ENCODE measurements around the gene STARD10.

The STARD10 gene

DNA sequence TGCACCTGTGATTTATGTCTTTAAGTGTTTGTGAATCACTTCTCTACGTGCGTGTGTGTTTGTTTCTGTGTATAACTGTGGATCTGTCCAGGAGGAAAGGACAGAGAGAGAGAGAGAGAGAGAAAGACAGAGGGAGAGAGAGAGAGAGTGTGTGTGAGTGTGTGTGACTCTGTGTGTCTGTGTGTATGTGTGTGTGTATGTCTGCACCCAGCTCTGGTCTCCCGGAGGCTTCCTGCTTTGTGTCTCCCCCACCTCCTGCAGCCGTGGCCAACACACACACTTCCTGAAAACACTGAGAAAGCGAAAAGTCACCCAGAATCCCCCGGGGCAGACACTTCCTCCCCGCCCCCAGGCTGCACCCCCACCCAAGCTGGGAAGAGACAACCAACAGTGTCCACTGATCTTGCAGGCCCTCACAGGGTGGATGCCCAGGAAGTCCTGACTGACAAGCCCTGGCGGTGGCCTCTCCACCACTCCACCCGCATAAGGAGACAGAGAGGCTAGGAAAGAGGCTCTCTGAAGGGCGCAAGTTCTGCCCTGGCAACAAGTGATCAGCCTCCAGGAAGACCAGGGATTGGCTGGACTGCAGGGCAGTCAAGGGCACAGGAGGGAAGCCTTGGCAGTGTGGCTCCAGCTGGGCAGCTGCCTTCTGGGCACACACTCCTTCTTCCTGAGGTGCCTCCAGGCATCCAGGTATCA, 71.6 kb downstream of the STARD10 start:
- in situ Hi-C loops (cut with MboI; ENCODE audit: low pct_unique_long_range_greater_than_20kb, low sequenced_read_pairs) = no loop called here
- DNase-seq = peak; percentile 96

DNA sequence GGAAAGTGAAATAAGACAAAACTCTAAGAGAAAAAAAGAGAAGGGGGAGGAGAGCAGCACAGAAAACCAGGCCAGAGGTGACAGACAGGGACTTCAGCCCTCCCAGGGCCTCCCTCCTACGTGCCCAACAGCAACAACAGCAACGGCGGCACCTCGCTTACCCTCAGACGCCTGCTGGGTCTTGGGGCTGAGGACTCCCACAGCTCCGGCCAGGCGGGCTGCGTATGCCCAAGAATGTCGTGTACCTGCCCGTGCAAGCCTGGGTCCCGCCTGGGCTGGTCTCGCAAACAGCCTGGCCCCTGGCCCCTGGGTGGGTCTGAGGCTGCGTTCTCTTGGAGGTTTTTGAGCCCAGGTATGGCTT, 72.2 kb downstream of the STARD10 start:
- in situ Hi-C loops (cut with MboI; ENCODE audit: low pct_unique_long_range_greater_than_20kb, low sequenced_read_pairs) = no loop called here
- no peak for DNase-seq

DNA sequence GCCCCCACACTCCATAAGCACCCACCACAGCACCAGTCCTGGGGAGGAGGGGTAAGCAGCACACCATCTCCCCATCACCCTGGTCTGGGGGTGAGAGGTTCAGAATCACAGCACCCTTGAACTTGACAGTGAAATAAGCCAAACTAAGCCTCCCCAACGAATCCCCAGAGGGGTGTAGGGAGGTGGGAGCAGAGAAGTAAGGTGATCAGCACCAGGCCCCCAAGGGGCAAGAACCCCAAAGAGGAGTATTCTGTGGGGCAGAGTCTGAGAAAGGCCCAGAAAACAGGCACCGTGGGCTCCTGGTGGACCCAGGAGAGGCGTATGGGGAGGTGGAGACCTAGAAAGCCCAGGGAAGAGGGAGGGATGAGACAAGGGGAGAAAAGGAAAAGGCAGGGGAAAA, 72.6 kb downstream of the STARD10 start:
- in situ Hi-C loops (cut with MboI; ENCODE audit: low pct_unique_long_range_greater_than_20kb, low sequenced_read_pairs) = no loop called here
- DNase-seq = no peak

DNA sequence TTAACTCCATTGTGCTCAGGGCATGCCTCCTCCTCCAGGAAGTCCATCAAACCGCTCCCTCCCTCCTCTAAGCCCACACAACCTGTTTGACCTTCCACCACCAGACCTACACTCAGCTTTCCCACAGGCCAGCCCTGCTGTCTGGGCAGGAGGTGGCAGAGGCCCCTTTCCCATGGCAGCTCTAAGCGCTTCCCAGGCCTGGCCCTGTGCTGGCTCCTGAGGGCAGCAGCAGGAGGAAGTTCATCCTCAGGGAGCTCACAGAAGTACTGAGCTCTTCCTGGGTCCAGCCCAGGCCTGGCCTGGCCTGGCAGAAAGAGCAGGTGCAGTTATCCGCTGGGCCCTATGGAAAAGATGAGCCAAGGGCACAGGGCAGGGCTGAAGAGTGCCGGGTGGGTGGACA, 73.1 kb downstream of the STARD10 start:
- DNase-seq = no peak
- in situ Hi-C loops (cut with MboI; ENCODE audit: low pct_unique_long_range_greater_than_20kb, low sequenced_read_pairs) = no loop called here

DNA sequence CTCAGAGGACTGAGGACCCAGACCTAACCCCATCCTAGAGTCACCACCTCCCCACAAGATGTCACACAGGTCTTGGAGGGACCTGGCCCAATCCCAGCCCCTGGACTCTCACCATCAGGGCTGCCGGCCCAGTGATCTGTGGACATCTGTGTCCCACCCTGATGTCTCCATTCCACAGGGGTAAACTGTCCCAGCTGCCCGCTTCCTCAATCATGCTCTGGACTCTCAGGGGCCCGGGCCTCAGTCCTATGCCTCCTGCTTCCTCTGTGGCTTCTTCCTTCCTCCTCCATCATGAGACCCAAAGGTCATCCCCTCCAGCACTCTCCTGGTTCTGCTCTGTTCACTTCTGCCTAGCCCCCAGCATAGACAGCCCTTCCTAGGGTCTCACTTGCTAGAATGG, 73.8 kb downstream of the STARD10 start:
- in situ Hi-C loops (cut with MboI; ENCODE audit: low pct_unique_long_range_greater_than_20kb, low sequenced_read_pairs) = no loop called here

DNA sequence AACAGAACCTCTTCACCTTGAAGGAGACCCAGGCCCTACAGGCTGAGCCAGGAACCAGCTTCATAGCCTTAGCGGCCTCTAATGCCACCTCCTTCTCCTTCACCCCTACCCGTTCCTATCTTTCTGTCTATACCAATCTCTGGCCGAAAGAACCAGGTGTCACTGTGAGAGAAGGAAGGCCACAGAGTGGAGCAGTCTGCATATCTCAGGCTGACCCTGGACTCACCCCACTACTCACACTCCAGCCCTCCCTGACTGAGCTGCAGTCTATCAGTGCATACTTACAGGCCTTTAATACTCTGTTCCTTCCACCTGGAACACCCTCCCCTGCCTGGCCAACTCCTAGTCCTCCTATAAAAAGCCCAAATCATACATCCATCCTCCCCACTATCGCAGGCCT, 74.3 kb downstream of the STARD10 start:
- in situ Hi-C loops (cut with MboI; ENCODE audit: low pct_unique_long_range_greater_than_20kb, low sequenced_read_pairs) = no loop called here

More for the DNA sequence above, 73.8 kb downstream of the STARD10 start:
- peak; percentile 30 for DNase-seq

DNA sequence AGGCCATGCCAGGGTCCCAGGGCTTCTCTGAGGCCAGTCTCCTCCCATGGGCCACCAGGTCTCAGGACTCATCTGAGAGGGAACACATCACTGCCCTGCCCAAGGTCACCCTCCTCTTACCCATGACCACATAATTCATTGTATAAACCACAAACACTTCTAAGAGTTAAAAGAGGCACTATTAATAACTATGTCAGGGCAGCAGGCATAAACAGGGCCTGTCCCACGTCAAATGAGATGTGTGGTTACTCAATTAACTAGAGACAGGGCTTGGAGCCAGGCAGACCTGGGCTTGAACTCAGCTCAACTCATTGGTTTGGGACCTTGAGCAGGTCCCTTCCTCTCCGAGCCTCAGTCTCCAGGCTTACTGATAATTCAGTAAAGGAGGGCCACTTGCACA, 74.7 kb downstream of the STARD10 start:
- peak; percentile 31 for DNase-seq
- in situ Hi-C loops (cut with MboI; ENCODE audit: low pct_unique_long_range_greater_than_20kb, low sequenced_read_pairs) = no loop called here

More for the DNA sequence above, 74.3 kb downstream of the STARD10 start:
- no peak for DNase-seq

DNA sequence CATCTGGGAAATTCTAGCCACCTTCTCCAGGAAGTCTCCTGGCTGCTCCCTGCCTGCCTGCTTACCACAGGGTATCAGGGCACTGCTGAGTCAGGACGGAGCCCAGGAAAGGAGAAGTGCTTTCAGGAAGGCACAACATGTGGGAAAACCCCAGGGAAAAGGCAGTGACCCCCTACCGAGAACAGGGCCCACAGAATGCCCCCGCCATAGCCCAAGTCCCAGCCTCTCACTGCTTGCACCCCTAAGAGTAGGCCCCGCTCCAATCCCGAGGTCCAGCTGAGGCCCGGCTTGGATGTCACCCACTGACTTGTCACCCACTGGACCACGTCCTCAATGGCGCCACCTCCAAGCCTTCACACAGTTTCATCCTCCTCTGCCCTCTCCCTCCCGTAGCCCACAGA, 75.7 kb downstream of the STARD10 start:
- no peak for DNase-seq
- in situ Hi-C loops (cut with MboI; ENCODE audit: low pct_unique_long_range_greater_than_20kb, low sequenced_read_pairs) = no loop called here

DNA sequence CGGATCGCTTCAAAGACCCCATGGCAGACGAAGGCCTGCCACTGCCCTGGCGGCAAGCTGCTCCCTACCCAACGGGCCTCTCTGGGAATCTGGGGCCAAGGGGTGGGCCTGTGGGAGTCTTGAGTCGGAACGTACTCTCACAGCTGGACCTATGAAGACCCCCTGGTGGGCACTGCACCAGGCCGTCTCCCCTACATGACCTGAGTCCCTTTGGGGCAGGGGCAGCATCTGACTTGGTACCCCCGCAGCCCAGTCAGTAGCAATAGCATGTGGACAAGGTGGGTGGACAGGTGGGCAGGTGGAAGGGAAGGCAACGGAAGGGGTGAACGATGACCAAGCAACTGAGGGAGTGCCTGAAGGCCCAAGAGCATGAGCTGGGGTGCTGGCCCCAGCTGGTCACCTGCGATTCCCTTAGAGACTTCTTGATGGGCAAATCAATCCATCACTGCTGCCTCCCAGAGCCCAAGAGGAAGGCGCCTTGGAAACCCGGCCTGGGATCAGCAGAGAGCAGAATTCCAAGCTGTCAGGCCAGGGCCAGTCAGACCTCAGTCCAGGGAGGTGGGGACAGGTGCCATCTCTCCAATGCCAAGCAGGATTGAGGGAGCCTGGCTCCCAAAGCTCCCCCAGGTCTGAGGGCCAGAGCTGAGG, 76.9 kb downstream of the STARD10 start:
- no peak for DNase-seq
- in situ Hi-C loops (cut with MboI; ENCODE audit: low pct_unique_long_range_greater_than_20kb, low sequenced_read_pairs) = no loop called here

DNA sequence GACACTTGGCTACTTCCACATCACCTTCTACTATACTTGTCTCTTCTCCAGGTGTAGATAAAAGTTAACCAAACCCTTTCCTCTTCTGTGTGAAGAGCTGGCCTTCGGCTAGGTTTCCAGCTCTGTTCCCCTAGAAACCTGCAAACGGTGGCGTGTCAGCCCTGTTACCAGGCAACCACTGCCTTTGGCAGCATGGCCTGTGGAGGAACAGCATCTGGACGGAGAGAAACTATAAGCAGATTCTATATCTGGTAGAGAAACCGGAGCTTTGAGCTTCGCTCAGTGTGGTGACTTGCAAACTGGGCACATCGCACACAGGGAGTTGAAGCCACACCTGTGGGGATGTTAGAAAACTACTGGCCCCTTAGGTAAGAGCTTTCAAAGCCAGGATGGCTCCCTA, 77.6 kb downstream of the STARD10 start:
- no peak for DNase-seq
- in situ Hi-C loops (cut with MboI; ENCODE audit: low pct_unique_long_range_greater_than_20kb, low sequenced_read_pairs) = no loop called here

DNA sequence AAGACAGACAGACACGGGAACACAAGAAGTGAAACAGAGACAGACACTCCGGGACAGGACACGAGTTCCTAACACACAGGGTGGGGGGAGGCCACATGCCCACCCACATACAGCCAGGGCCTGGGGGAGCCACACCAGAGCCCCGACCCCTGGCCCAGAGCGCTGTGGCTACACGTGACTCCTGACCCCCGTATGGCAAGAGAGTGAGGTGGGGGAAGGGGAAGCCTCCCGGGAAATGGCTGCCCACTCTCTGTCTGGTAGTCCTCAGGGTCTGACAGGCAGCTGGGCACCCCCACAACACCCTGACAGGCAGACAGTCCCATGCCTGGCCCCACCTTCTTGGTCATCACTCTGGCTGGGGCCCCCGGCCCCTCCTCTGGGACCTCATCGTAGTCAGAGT, 81.0 kb downstream of the STARD10 start:
- in situ Hi-C loops (cut with MboI; ENCODE audit: low pct_unique_long_range_greater_than_20kb, low sequenced_read_pairs) = no loop called here
- DNase-seq = no peak

DNA sequence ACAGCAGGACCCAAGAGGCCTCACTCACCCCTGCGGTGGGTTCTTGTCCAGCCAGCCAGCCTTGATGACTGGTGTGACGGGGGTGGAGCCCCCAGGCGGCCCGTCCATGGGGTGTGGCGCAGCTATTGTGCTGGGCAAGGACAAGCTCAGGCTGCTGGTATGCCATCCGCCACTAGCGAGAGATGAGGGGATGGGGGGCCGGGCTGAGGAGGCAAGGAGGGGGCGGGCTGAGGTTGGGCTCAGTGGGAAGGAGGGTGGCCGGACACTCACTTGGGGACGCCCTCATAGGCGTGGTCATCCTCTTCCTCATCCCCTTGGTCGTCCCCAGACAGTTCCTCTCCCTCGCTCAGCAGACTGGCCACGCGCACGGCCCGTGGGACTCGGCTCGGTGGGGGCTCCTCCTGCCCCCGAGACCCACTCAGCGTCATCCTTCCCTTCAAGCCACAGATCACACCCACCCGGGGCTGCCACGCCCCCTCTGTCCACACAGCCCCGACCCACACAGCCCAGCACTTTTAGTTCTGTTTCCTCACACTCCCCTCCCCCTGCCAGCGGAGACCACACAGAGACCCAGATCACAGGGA, 81.6 kb downstream of the STARD10 start:
- in situ Hi-C loops (cut with MboI; ENCODE audit: low pct_unique_long_range_greater_than_20kb, low sequenced_read_pairs) = no loop called here
- DNase-seq = no peak

DNA sequence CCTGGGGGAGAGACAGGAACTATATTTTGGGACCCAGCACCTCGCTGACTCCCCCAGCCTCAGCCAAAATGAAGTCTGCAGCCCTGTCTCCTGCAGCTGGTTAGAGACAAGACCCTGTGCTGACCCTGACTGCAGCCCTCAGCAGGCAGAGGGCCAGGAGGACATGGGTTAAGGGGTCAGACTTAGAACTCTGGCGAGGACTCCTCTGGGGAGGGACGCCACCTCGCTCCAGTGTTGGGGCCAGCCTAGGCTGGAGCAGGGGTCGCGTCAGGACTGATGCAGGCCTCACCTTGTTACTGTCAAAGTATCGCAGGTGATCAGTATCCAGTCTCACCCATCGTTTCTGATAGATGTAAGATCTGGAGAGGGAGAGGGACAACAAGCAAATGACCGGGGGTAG, 82.7 kb downstream of the STARD10 start:
- in situ Hi-C loops (cut with MboI; ENCODE audit: low pct_unique_long_range_greater_than_20kb, low sequenced_read_pairs) = no loop called here

DNA sequence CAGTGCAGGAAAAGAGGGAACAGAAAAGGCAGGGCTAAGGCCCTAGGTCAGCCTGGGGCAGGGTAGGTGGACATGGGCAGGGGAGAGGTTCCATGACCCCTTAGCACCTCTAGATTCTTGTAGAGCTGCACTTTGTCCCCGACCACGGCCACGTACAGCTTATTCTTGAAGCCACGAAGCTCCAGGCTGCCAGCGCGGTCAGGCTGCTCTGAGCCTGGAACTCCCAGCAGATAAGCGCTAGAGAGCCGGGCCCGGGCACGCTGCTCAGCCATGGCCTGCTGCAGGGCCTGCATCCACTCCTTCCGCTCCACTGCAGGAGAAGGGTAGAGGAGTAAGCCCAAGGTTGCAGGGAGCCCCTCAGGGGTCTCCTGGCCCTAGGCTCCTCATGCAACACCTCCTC, 83.6 kb downstream of the STARD10 start:
- DNase-seq = no peak
- in situ Hi-C loops (cut with MboI; ENCODE audit: low pct_unique_long_range_greater_than_20kb, low sequenced_read_pairs) = no loop called here

More for the DNA sequence above, 82.7 kb downstream of the STARD10 start:
- no peak for DNase-seq

DNA sequence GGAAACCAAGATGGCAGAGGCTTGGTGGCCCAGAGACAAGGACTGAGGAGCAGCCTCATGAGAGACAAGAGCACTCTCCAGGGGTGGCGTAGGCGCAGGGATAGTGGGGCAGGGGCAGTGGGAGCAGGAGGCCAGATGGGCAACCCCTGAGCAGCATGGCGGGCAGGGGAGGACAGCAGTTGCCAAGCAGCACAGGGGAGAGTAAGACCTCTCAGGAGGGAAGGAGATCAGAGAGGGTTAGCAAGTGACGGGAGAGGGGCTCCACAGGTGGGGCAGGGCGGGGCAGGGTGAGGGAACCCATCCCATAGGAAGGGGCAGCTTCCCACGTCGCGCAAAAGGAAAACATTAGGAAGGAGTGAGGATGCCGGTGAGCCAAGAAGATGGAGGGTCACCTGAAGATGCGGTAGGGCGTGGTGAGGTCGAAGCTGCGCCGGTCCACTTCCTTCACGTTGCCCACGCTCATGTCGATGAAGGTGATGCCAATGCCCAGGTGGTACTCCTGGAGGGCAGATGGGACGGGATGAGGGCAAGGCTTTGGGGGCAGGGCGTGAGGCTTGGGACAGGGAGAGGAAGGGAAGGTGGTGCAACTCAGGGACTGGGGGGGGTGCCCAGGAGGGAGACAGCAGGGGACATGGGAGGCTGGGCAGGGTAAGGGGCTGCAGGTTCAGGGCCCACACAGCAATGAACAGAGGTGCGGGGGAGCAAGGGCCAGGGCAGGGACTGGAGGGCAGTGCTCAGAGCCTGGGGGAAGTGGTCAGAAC, 84.2 kb downstream of the STARD10 start:
- DNase-seq = no peak
- in situ Hi-C loops (cut with MboI; ENCODE audit: low pct_unique_long_range_greater_than_20kb, low sequenced_read_pairs) = no loop called here

DNA sequence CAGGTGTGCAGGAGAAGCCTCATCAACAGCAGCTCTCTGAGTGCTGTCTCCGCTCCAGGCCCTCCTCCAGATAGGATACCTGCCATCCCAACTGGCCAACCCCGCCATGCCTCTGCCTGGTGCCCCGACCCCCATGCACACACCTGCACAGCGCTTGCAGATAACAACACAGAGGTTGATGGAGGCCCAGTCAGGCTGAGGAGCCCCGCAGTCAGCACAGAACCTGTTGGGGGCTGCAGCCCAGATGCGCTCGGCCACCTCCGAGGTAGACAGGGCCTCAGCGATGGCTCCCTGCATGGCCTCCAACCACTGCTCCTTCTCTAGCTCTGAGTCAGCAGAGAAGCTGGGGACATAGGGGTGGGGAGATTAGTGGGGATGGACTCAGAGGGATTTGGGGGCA, 86.8 kb downstream of the STARD10 start:
- no peak for DNase-seq
- in situ Hi-C loops (cut with MboI; ENCODE audit: low pct_unique_long_range_greater_than_20kb, low sequenced_read_pairs) = no loop called here

DNA sequence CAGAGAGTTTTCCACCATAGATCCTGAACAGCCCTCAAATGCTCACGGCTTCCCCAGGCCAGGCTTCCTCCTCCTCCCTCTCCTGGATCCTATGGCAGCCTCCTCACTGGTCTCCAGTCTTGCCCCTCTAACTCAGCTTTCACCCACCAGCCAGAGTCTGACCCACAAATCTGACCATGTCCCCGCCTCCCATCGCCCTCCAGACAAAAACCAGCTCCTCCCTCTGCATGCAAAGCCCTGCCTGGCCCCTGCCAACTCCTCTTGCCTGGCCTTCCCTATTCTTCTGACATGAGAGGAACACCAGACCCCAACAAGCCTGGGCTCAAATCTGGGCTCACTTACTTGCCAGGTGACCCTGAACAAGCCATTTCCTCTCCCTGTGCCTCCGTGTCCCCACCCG, 87.3 kb downstream of the STARD10 start:
- no peak for DNase-seq
- in situ Hi-C loops (cut with MboI; ENCODE audit: low pct_unique_long_range_greater_than_20kb, low sequenced_read_pairs) = no loop called here

DNA sequence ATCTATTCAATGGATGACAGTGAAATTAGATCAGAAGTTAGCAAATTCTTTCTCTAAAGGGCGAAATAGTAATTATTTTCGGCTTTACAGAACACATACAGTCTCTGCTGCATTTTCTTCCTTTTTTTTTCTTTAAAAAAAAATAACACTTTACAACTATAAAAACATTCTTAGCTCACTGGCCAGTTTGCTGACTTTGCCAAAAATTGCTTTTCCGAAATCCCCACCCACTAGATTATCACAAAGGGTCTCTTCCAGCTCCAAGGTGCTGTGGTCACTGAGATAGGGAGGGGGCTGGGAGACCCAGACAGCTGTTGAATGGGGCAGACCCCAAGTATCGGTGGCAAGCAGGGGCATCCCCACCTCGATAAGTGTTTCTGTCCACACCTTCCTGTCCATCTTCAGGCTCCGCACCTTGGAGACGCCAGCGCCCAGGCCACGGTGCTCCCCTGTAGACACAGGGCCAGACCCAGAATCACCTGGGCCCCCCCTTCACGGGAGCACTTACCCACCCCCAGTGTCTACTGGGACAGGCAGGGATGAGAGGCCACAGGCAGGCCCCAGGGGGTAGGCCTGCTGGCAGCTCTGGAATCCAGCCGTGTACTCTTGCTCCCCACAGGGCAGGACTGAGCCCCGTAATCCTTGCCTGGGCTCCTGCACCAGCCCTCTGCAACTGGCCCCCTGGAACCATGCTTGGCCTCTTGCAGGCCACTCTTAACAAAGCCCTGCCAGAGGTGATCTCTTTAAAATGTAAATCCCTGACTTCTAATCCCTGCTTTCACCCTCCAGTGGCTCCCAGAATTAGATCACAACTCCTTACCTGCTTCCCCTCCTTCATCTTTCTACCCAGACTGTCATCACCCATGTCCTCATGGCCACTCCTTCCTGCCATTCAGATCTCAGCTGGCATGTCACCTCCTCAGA, 88.1 kb downstream of the STARD10 start:
- in situ Hi-C loops (cut with MboI; ENCODE audit: low pct_unique_long_range_greater_than_20kb, low sequenced_read_pairs) = no loop called here
- no peak for DNase-seq

DNA sequence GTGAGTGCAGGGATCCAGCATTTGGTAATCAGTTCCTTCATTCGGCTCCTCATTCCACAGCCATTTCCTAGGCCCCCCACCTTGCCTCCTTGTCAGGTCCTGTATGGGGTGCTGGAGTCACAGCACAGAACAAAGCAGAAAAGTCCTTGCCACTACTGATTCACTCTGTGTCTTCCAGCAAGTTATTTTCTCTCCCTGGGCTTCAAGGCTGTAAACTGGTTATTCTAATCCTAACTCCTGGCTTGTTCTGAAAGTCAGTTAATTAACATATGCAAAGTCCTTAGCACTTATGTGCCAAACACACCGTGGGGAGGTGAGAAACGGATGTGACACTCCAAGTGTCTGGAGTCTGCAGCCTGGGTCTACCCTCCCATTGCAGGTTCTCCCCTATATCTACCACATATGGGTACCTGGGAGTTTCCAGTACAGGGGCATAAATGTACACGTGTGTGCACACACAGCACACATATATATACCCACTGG, 89.0 kb downstream of the STARD10 start:
- in situ Hi-C loops (cut with MboI; ENCODE audit: low pct_unique_long_range_greater_than_20kb, low sequenced_read_pairs) = no loop called here

More for the DNA sequence above, 89.0 kb downstream of the STARD10 start:
- DNase-seq = no peak
